ENCODE measurements around the gene MGST3.
A peak's percentile ranks its signal among the peaks of the same experiment; 100 is the strongest.
"Not testable (repeated sequence)": the region's sequence is repeated elsewhere in the genome, so short reads cannot be mapped to it uniquely, and the experiment has no call there.

Gene MGST3

GRCh38 chr1:165630629-165631341 is at the start of gene MGST3:
TSS of gene MGST3 (plus strand) at chr1:165631234. CDS start at chr1:165649848, 18,614 bp downstream.
- peak; percentile 96 to 98 for DNase-seq

- no peak for DNase-seq
Measured at GRCh38 chr1:165581926-165582325, 49.1 kb upstream of the MGST3 start.

- DNase-seq = no peak
Measured at GRCh38 chr1:165586398-165586797, 44.6 kb upstream of the MGST3 start.

GRCh38 chr1:165591391-165591790 is 39.6 kb upstream of the MGST3 start:
- not testable (repeated sequence) for DNase-seq

GRCh38 chr1:165592945-165593823 is 37.9 kb upstream of the MGST3 start:
- peak; percentile 34 to 62 for DNase-seq

GRCh38 chr1:165595246-165595938 is 35.6 kb upstream of the MGST3 start:
- DNase-seq = no peak

- DNase-seq = peak; percentile 96 to 98
Measured at GRCh38 chr1:165597883-165598675, 33.0 kb upstream of the MGST3 start.

GRCh38 chr1:165598676-165599059 is 32.4 kb upstream of the MGST3 start:
- no peak for DNase-seq

- no peak for DNase-seq
Measured at GRCh38 chr1:165600793-165601192, 30.2 kb upstream of the MGST3 start.

GRCh38 chr1:165603810-165604209 is 27.2 kb upstream of the MGST3 start:
- no peak for DNase-seq

GRCh38 chr1:165605246-165605645 is 25.8 kb upstream of the MGST3 start:
- no peak for DNase-seq

- not testable (repeated sequence) for DNase-seq
Measured at GRCh38 chr1:165606676-165607075, 24.4 kb upstream of the MGST3 start.

- DNase-seq = no peak
Measured at GRCh38 chr1:165610866-165611265, 20.2 kb upstream of the MGST3 start.

- DNase-seq = no peak
Measured at GRCh38 chr1:165612062-165612461, 19.0 kb upstream of the MGST3 start.

GRCh38 chr1:165616054-165616612 is 14.9 kb upstream of the MGST3 start:
- DNase-seq = no peak

- DNase-seq = no peak
Measured at GRCh38 chr1:165616987-165617546, 14.0 kb upstream of the MGST3 start.

- DNase-seq = no peak
Measured at GRCh38 chr1:165619647-165620151, 11.3 kb upstream of the MGST3 start.

GRCh38 chr1:165623624-165624023 is 7.4 kb upstream of the MGST3 start:
- no peak for DNase-seq

GRCh38 chr1:165624441-165624840 is 6.6 kb upstream of the MGST3 start:
- no peak for DNase-seq

GRCh38 chr1:165628147-165628822 is 2.7 kb upstream of the MGST3 start:
- no peak for DNase-seq

- no peak for DNase-seq
Measured at GRCh38 chr1:165629151-165629550, 1.9 kb upstream of the MGST3 start.
